ENCODE measurements around the gene TPST1.
A peak's percentile ranks its signal among the peaks of the same experiment; 100 is the strongest.

Gene TPST1

DNA sequence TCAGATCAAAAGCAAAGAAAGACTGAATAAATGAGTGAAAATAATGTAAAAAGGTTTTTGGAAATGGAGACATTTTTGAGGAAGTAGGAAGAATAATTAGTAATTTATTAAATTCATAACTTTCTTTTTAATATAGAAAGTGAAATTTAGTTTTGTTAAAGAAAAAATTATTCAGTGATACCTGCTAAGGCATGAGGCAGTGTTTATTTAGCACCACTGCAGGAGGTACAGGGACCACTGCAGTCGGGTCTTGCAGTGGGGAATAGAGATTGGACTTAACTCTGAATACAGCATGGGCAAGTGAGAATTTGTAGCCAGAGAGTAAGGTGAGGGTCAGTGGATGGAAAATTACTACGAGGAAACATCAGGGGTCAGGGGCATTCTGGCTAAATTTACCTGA, 39.9 kb downstream of the TPST1 start:
- Histone ChIP-seq H3K9me3 (ENCODE audit: insufficient read depth, low read length) (no peaks in the 10 kb centered on the region), H3K4me3 (ENCODE audit: low read length) (peak overlapping the region; percentile 56), H4K20me1 (ENCODE audit: insufficient read depth, low read length) (no peaks in the 10 kb centered on the region), H3K9ac (ENCODE audit: low read length) (peak overlapping the region; percentile 28), H2AFZ (ENCODE audit: low read depth, low read length) (0 out of 2 replicates have a peak overlapping the region, but pooled peaks have one; percentile 31), H3K4me2 (ENCODE audit: low read length) (peak overlapping the region; percentile 82), H3K4me1 (ENCODE audit: low read length) (peaks cover 17% of the 10 kb centered on the region), H3K36me3 (replicated peaks; ENCODE audit: low read depth, low read length) (no peaks in the 10 kb centered on the region), H3K27me3 (ENCODE audit: low read depth, low read length) (no peaks in the 10 kb centered on the region), H3K79me2 (ENCODE audit: low read length) (no peaks in the 10 kb centered on the region), H3K27ac (ENCODE audit: low read length) (no peak overlapping the region; the same call in 1 of the 2 replicates)
- TF ChIP-seq, protein P1, sequence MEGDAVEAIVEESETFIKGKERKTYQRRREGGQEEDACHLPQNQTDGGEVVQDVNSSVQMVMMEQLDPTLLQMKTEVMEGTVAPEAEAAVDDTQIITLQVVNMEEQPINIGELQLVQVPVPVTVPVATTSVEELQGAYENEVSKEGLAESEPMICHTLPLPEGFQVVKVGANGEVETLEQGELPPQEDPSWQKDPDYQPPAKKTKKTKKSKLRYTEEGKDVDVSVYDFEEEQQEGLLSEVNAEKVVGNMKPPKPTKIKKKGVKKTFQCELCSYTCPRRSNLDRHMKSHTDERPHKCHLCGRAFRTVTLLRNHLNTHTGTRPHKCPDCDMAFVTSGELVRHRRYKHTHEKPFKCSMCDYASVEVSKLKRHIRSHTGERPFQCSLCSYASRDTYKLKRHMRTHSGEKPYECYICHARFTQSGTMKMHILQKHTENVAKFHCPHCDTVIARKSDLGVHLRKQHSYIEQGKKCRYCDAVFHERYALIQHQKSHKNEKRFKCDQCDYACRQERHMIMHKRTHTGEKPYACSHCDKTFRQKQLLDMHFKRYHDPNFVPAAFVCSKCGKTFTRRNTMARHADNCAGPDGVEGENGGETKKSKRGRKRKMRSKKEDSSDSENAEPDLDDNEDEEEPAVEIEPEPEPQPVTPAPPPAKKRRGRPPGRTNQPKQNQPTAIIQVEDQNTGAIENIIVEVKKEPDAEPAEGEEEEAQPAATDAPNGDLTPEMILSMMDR (IDR thresholded peaks at IDR 0.05; ENCODE audit: low read depth, low read length), result no peak

DNA sequence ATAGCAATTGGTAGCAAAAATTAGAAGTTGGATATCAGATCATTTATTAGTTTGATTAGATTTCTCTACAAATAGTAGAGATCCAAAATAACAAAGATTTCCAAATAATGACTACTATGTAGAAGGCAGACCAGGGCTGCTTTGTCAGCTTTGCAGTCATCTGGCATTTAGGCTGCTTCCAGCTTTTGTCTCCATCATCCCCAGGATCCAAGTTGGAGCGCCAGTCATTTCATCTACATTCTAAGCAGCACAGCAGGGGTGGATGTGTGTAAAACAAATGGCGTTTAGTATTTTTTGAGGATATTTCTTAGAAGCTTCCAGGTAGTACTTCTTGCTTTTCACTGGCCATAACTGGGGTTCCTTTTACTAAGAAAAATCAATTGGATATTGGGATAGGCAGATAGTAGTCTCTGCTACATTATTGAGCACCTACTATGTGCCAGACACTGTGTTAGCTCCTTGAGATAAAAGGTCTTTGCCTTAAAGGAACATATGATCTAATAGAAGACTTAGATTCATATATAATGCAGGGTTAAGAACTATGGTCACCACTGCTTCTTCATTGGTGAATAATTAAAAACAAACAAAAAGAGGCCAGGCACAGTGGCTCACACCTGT, 41.5 kb downstream of the TPST1 start:
- Histone ChIP-seq H2AFZ (ENCODE audit: low read depth, low read length) (no peak overlapping the region), H3K9me3 (ENCODE audit: insufficient read depth, low read length) (no peaks in the 10 kb centered on the region), H3K4me2 (ENCODE audit: low read length) (no peak overlapping the region), H3K79me2 (ENCODE audit: low read length) (no peaks in the 10 kb centered on the region), H3K9ac (ENCODE audit: low read length) (no peak overlapping the region), H4K20me1 (ENCODE audit: insufficient read depth, low read length) (no peaks in the 10 kb centered on the region), H3K36me3 (replicated peaks; ENCODE audit: low read depth, low read length) (no peaks in the 10 kb centered on the region), H3K27me3 (ENCODE audit: low read depth, low read length) (no peaks in the 10 kb centered on the region), H3K27ac (ENCODE audit: low read length) (no peak overlapping the region), H3K4me1 (ENCODE audit: low read length) (peaks cover 17% of the 10 kb centered on the region), H3K4me3 (ENCODE audit: low read length) (no peak overlapping the region)
- TF ChIP-seq, protein P1 (IDR thresholded peaks at IDR 0.05; ENCODE audit: low read depth, low read length), result no peak
- no peak for TF ChIP-seq EZH2phosphoT487 (IDR thresholded peaks at IDR 0.05; ENCODE audit: low read depth)

DNA sequence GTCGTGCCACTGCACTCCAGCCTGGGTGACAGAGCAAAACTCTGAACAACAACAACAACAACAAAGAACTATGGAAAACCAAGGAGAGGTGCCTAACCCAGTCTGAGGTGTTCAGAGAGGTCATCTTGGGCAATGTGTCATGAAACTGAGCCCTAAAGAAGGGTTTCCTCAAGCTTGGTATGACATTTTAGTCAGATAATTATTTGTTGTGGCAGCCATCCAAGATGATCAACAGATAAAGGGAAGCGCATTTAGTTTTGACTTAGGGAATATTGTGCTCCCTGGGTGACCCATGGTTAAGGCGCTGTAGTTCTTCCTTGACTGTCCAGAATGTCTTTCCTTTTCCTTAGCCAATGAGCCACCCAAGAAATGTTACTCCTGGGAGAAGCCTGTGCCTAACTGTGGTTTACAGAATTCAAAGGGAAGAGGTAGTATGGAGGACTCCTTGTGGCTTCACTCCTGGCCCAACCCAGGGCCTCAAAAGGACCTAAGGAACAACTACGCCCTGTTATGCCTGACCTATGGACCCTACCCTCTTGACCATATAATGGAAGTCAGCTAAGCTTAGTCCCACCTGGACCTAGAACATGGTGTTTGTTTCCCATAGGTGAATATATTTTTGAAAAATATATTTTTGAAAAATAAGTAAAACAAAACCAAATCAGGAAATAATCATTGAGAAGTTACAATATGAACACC, 42.4 kb downstream of the TPST1 start:
- Histone ChIP-seq H3K4me2 (ENCODE audit: low read length) (no peak overlapping the region), H4K20me1 (ENCODE audit: insufficient read depth, low read length) (no peaks in the 10 kb centered on the region), H3K27ac (ENCODE audit: low read length) (no peak overlapping the region), H3K4me1 (ENCODE audit: low read length) (peaks cover 17% of the 10 kb centered on the region), H2AFZ (ENCODE audit: low read depth, low read length) (no peak overlapping the region), H3K9me3 (ENCODE audit: insufficient read depth, low read length) (no peaks in the 10 kb centered on the region), H3K9ac (ENCODE audit: low read length) (no peak overlapping the region), H3K79me2 (ENCODE audit: low read length) (no peaks in the 10 kb centered on the region), H3K4me3 (ENCODE audit: low read length) (no peak overlapping the region), H3K27me3 (ENCODE audit: low read depth, low read length) (no peaks in the 10 kb centered on the region), H3K36me3 (replicated peaks; ENCODE audit: low read depth, low read length) (no peaks in the 10 kb centered on the region)
- TF ChIP-seq EZH2phosphoT487 (IDR thresholded peaks at IDR 0.05; ENCODE audit: low read depth), result no peak
- TF ChIP-seq, protein P1 (IDR thresholded peaks at IDR 0.05; ENCODE audit: low read depth, low read length), result no peak

DNA sequence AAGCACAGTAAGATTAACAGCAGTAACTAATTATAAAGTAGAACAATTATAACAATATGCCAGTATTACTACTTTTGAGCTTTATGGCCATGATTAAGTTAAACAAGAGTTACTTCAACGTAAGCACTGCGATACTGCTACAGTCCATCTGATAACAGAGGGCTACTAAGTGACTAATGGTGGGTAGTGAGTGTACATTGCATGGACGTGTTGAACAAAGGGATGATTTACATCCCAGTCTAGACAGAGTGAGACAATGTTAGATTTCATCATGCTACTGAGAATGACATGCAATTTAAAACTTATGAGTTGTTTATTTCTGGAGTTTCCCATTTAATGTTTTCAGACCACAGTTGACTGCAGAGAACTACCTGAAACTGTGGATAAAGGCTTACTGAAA, 45.6 kb downstream of the TPST1 start:
- TF ChIP-seq, protein P1 (IDR thresholded peaks at IDR 0.05; ENCODE audit: low read depth, low read length), result no peak
- TF ChIP-seq EZH2phosphoT487 (IDR thresholded peaks at IDR 0.05; ENCODE audit: low read depth), result no peak
- Histone ChIP-seq H3K9ac (ENCODE audit: low read length) (no peak overlapping the region), H4K20me1 (ENCODE audit: insufficient read depth, low read length) (no peaks in the 10 kb centered on the region), H3K27me3 (ENCODE audit: low read depth, low read length) (no peaks in the 10 kb centered on the region), H3K4me1 (ENCODE audit: low read length) (peaks cover 1% of the 10 kb centered on the region), H3K79me2 (ENCODE audit: low read length) (no peaks in the 10 kb centered on the region), H3K36me3 (replicated peaks; ENCODE audit: low read depth, low read length) (no peaks in the 10 kb centered on the region), H3K9me3 (ENCODE audit: insufficient read depth, low read length) (no peaks in the 10 kb centered on the region), H2AFZ (ENCODE audit: low read depth, low read length) (no peak overlapping the region), H3K27ac (ENCODE audit: low read length) (no peak overlapping the region), H3K4me3 (ENCODE audit: low read length) (no peak overlapping the region), H3K4me2 (ENCODE audit: low read length) (no peak overlapping the region)
